H1 (cell line): ENCODE results near the gene FBXO44. TPM values are rescaled to one million over a fixed set of nuclear protein-coding genes. Genes with fewer than 3 reads are reported as not detected.

Experiments
- CTCF ChIA-PET: fragments of 300-600 bp; sonication (Branson Sonifier 250); formaldehyde crosslinking; loops from one replicate; lab custom pipeline; 2021; ENCODE audit not compliant: partially characterized antibody; lab: Charles Lee
- POLR2A ChIA-PET: fragments of 300-600 bp; sonication (Branson Sonifier 250); formaldehyde crosslinking; loops from one replicate; lab custom pipeline; 2021; ENCODE audit warnings: inconsistent platforms; ENCODE audit not compliant: partially characterized antibody; lab: Charles Lee
- DNase-seq, 2 experiments: peaks; one replicate each; pipeline versions ENCODE4 v3.0.0 to v3.0.0-alpha.2; 2010 to 2022; ENCODE audit warnings: low spot score in 2 of 2, low read depth in 1 of 2, mixed read lengths in 1 of 2
- FAIRE-seq: peaks from 2 replicates; lab custom pipeline; 2011; peaks lifted over from hg19 to GRCh38; lab: Jason Lieb, UNC
- H2AFZ ChIP-seq: 2 replicates; pipeline ENCODE4 v1.8.1; 2012; ENCODE audit warnings: low read length, inconsistent platforms
- H2AK5ac ChIP-seq: 2 replicates; pipeline ENCODE4 v1.6.1; 2013; ENCODE audit warnings: low read depth, low read length
- H2BK120ac ChIP-seq: replicated peaks from 2 replicates; pipeline ENCODE3; 2013; ENCODE audit warnings: low read depth, low read length, inconsistent platforms
- H2BK12ac ChIP-seq: 2 replicates; pipeline ENCODE4 v1.6.1; 2013; ENCODE audit warnings: low read depth, low read length
- H2BK15ac ChIP-seq: 2 replicates; pipeline ENCODE4 v1.6.1; 2013; ENCODE audit warnings: low read length
- H2BK20ac ChIP-seq: 2 replicates; pipeline ENCODE4 v1.6.1; 2013; ENCODE audit warnings: low read length
- H2BK5ac ChIP-seq: 2 replicates; pipeline ENCODE4 v1.6.1; 2013; ENCODE audit warnings: low read depth, low read length
- H3K14ac ChIP-seq: 2 replicates; pipeline ENCODE4 v1.6.1; 2013; ENCODE audit warnings: inconsistent platforms; ENCODE audit not compliant: insufficient read length
- H3K18ac ChIP-seq: 2 replicates; pipeline ENCODE4 v1.6.1; 2013; ENCODE audit warnings: low read length; ENCODE audit errors: extremely low read depth
- H3K23ac ChIP-seq: 2 replicates; pipeline ENCODE4 v1.6.1; 2013; ENCODE audit warnings: inconsistent platforms; ENCODE audit not compliant: insufficient read length
- H3K23me2 ChIP-seq: 2 replicates; pipeline ENCODE4 v1.6.1; 2013; ENCODE audit warnings: low read depth, low read length
- H3K27ac ChIP-seq: 2 replicates; pipeline ENCODE4 v1.6.1; 2011; ENCODE audit warnings: low read depth, low read length, inconsistent platforms
- H3K27me3 ChIP-seq, 4 experiments: replicated peaks in 1 of 4; 1 replicate in 1 of 4; 2 replicates in 3 of 4; pipeline versions ENCODE4 v1.6.1 to v1.8.1; 2011 to 2013; ENCODE audit warnings: low read length in 3 of 4, mild to moderate bottlenecking in 3 of 4, inconsistent platforms in 2 of 4, mixed read lengths in 2 of 4, moderate library complexity in 1 of 4; ENCODE audit not compliant: control insufficient read depth in 3 of 4, insufficient read depth in 3 of 4; ENCODE audit errors: extremely low read depth in 1 of 4
- H3K36me3 ChIP-seq, 4 experiments: 2 replicates each; pipeline versions ENCODE4 v1.6.1 to v1.8.1; 2011 to 2013; ENCODE audit warnings: mild to moderate bottlenecking in 4 of 4, low read length in 3 of 4, moderate library complexity in 2 of 4, control low read depth in 1 of 4, inconsistent platforms in 1 of 4; ENCODE audit not compliant: insufficient read depth in 4 of 4, control insufficient read depth in 2 of 4
- H3K4ac ChIP-seq: replicated peaks from 2 replicates; pipeline ENCODE3; 2013; ENCODE audit warnings: low read length, low read depth, mixed read lengths, inconsistent platforms; ENCODE audit not compliant: insufficient read length
- H3K4me1 ChIP-seq, 4 experiments: replicated peaks in 1 of 4; 1 replicate in 1 of 4; 2 replicates in 3 of 4; pipeline versions ENCODE4 v1.6.1 to v1.8.1; 2011 to 2013; ENCODE audit warnings: low read length in 3 of 4, inconsistent platforms in 2 of 4, mixed read lengths in 1 of 4; ENCODE audit not compliant: insufficient read depth in 4 of 4, control insufficient read depth in 3 of 4
- H3K4me2 ChIP-seq, 2 experiments: 2 replicates each; pipeline versions ENCODE4 v1.6.1 to v1.8.1; 2011 to 2013; ENCODE audit warnings: low read depth in 2 of 2, low read length in 2 of 2, control low read depth in 1 of 2, inconsistent platforms in 1 of 2, mild to moderate bottlenecking in 1 of 2; ENCODE audit not compliant: insufficient read depth in 1 of 2
- H3K4me3 ChIP-seq, 4 experiments: fragments of 200-600, 300-600 bp in 1 of 4; sonication (generic), shearing (Covaris generic), sonication (Bioruptor Twin) in 1 of 4; 2 replicates each; pipeline versions ENCODE4 v1.5.1 to v1.8.1; 2011 to 2016; ENCODE audit warnings: low read length in 4 of 4, low read depth in 3 of 4, control low read depth in 2 of 4, inconsistent platforms in 2 of 4, mild to moderate bottlenecking in 2 of 4, mixed read lengths in 1 of 4, moderate library complexity in 1 of 4; ENCODE audit not compliant: insufficient read depth in 2 of 4; ENCODE audit errors: extremely low read depth in 1 of 4
- H3K56ac ChIP-seq: replicated peaks from 2 replicates; pipeline ENCODE3; 2013; ENCODE audit warnings: low read depth, mild to moderate bottlenecking, mixed read lengths, low read length, inconsistent platforms; ENCODE audit not compliant: insufficient read length
- H3K79me1 ChIP-seq: 2 replicates; pipeline ENCODE4 v1.6.1; 2013; ENCODE audit warnings: low read depth, low read length, control low read depth
- H3K79me2 ChIP-seq, 2 experiments: 2 replicates each; pipeline versions ENCODE4 v1.6.1 to v1.8.1; 2012 to 2013; ENCODE audit warnings: low read length in 2 of 2, mild to moderate bottlenecking in 2 of 2, inconsistent platforms in 1 of 2; ENCODE audit not compliant: insufficient read depth in 2 of 2, control insufficient read depth in 1 of 2
- H3K9ac ChIP-seq, 4 experiments: replicated peaks in 1 of 4; 1 replicate in 1 of 4; 2 replicates in 3 of 4; pipeline versions ENCODE4 v1.6.1 to v1.8.1; 2011 to 2013; ENCODE audit warnings: low read depth in 3 of 4, low read length in 3 of 4, control low read depth in 2 of 4, mild to moderate bottlenecking in 2 of 4, moderate library complexity in 2 of 4, inconsistent platforms in 1 of 4; ENCODE audit errors: extremely low read depth in 1 of 4
- H3K9me3 ChIP-seq, 2 experiments: 2 replicates each; pipeline versions ENCODE4 v1.6.1 to v1.8.1; 2012 to 2013; ENCODE audit warnings: mild to moderate bottlenecking in 2 of 2, moderate library complexity in 2 of 2, control low read depth in 1 of 2, inconsistent platforms in 1 of 2, low read depth in 1 of 2, low read length in 1 of 2, mixed read lengths in 1 of 2; ENCODE audit not compliant: insufficient read depth in 2 of 2
- H4K20me1 ChIP-seq, 2 experiments: replicated peaks in 1 of 2; 2 replicates each; pipeline versions ENCODE3 to v1.8.1; 2011 to 2013; ENCODE audit warnings: inconsistent platforms in 2 of 2, low read length in 2 of 2, mild to moderate bottlenecking in 1 of 2; ENCODE audit not compliant: insufficient read depth in 2 of 2, control insufficient read depth in 1 of 2
- H4K5ac ChIP-seq: 2 replicates; pipeline ENCODE4 v1.6.1; 2013; ENCODE audit warnings: low read length, low read depth, mixed read lengths, inconsistent platforms; ENCODE audit not compliant: insufficient read length
- H4K8ac ChIP-seq: 2 replicates; pipeline ENCODE4 v1.8.0; 2013; ENCODE audit warnings: mild to moderate bottlenecking, moderate library complexity, low read length, inconsistent platforms; ENCODE audit not compliant: insufficient read depth; ENCODE audit errors: extremely low read depth
- H4K91ac ChIP-seq: replicated peaks from 2 replicates; pipeline ENCODE3; 2013; ENCODE audit warnings: low read length, mixed read lengths, inconsistent platforms; ENCODE audit not compliant: insufficient read length
- RNF2 ChIP-seq: fragments of 200-900, 300-1000 bp; sonication (generic); IDR thresholded peaks from 2 replicates; pipeline ENCODE4 v1.7.1; 2016; ENCODE audit warnings: borderline replicate concordance, low read depth, mild to moderate bottlenecking, antibody characterized with exemption, low read length; ENCODE audit not compliant: poor library complexity, severe bottlenecking; ENCODE audit errors: missing control alignments
- WGBS, 2 experiments: shearing (Covaris generic) in 1 of 2; methylation state at CpG; one replicate each; pipeline versions ENCODE4 v1.1.6 to v1.1.7; 2013 to 2015; ENCODE audit warnings: low lambda C conversion rate in 2 of 2, mixed read lengths in 2 of 2, inconsistent platforms in 1 of 2, low coverage in 1 of 2, missing lambda C conversion rate in 1 of 2; ENCODE audit not compliant: insufficient replicate concordance in 2 of 2, insufficient coverage in 1 of 2, insufficient read length in 1 of 2; ENCODE audit errors: extremely low coverage in 1 of 2, missing lambda C conversion rate in 1 of 2; 5-methylcytosine and 5-hydroxymethylcytosine counted together
- polyA plus RNA-seq, 7 experiments: library from polyadenylated mRNA; depleted of rRNA in 3 of 7; stranded (reverse) in 5 of 7; unstranded in 2 of 7; fragments of >200 nt in 5 of 7; fragments of 200-250 nt in 2 of 7; gene quantifications; 1 replicate in 5 of 7; 2 replicates in 1 of 7; 4 replicates in 1 of 7; pipeline versions ENCODE4 v1.2.1 to v1.2.3, GENCODE V29; 2011 to 2013; ENCODE audit warnings: missing spikeins in 2 of 7, mixed read lengths in 2 of 7
- total RNA-seq: library from RNA; stranded (reverse); fragmentation: NEBNext Ultra II Directional; extraction: Animal tissue kit (Norgen Biotek cat#: 25700); gene quantifications from 2 replicates; pipeline ENCODE4 v1.2.1, GENCODE V29; 2021

FBXO44 gene
- total and polyA plus RNA-seq, 2 of the 8 experiments (the other 6 are each of a cell fraction or from before 2014, with no cell fraction given), result 27.0 to 27.2 TPM

DNA sequence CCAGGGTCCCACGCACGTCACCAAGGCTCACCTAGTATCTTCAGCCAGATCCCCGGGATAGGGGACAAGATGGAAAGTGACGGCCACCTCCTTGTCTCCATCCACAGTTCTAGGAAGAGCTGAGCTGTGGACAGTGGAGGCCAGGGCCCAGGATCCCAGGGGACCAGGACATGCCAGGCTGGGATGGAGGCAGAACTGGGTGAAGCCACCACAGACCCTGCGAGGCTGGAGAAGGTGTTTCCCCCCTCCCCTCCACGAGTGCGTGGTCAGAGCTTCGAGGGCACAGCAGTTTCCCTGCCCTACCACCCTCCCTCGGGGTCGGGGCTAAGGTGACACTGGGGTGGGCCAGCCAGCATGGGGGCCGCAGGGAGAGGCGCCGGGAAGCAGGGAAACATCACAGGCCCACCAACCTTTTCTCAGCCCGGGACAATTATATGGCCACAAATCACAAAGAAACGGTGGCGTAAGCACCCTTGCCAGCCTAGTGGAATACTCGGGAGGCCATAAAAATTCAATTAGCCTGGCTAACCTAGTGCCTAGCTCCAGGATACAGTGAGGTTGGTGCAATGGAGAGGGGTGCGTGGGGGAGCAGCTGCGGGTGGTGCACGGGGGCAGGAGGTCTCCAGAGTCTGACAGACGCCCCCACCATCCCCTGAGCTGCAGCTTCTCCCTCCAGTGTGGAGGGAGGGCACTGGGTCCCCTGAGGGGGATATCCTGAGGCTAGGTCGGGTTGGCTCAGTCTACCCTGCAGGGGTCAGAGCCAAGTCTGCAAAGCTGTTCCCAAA is 50.2 kb downstream of the FBXO44 start:
- Histone ChIP-seq H4K5ac (no peak overlapping the region), H2AK5ac (peak overlapping the region; percentile 94), H3K9ac (no peak overlapping the region), H3K23me2 (peaks cover 6% of the 10 kb centered on the region), H3K79me2 (peaks cover 6 to 8% of the 10 kb centered on the region in 2 experiments; a peak in 2 of 4 replicates), H3K23ac (no peak overlapping the region), H2AFZ (no peak overlapping the region), H4K8ac (no peak overlapping the region), H3K56ac (no peak overlapping the region), H3K36me3 (peaks cover 0 to 6% (median 0%) of the 10 kb centered on the region in 4 experiments; a peak in 1 of 8 replicates), H2BK5ac (peak overlapping the region; percentile 75; the same call in 1 of the 2 replicates), H3K18ac (peak overlapping the region; percentile 56), H3K4me1 (peaks cover 7 to 51% (median 35%) of the 10 kb centered on the region in 4 experiments), H3K27ac (no peak overlapping the region), H3K4me3 (no peak overlapping the region), H2BK12ac (peak overlapping the region; percentile 94; the same call in 1 of the 2 replicates), H3K27me3 (no peaks in the 10 kb centered on the region; a peak in 1 of 7 replicates), H2BK120ac (no peak overlapping the region), H3K9me3 (no peaks in the 10 kb centered on the region), H4K20me1 (peaks cover 0 to 7% of the 10 kb centered on the region in 2 experiments), H3K4me2 (0 out of 4 replicates have a peak overlapping the region, but pooled peaks have one; percentile 7 to 22), H2BK20ac (peak overlapping the region; percentile 72), H3K4ac (no peak overlapping the region), H4K91ac (peak overlapping the region; percentile 40), H2BK15ac (peak overlapping the region; percentile 99), H3K14ac (no peak overlapping the region), H3K79me1 (peaks cover 9% of the 10 kb centered on the region)
- DNase-seq (no peak), FAIRE-seq (no peak)
- POLR2A ChIA-PET, result interaction anchor here (0.8 to 14.6 kb wide), 11 partner anchors 10 to 82 kb away, joined by 4 to 329 read pairs (median 6); partner anchors contain the start of genes DRAXIN, FBXO44, FBXO6 and MAD2L2
- WGBS, 2 experiments, result 79% methylated on average over 19 of the region's 22 CpGs; no CpG with 5 or more reads in 1 of the 2 experiments
- CTCF ChIA-PET, result interaction anchor here (0.8 to 9.2 kb wide), 11 partner anchors 9 to 227 kb away, joined by 3 to 266 read pairs (median 4); partner anchors contain the start of genes DRAXIN, FBXO6 and MAD2L2
- TF ChIP-seq RNF2, result no peak
